ENCODE measurements around the gene GIMAP5.

GIMAP5 gene

GRCh38 chr7:150744041-150744656, 6.9 kb downstream of the GIMAP5 start:
- TF ChIP-seq GATA3 (IDR thresholded peaks at IDR 0.05; ENCODE audit: low read depth, low read length): no peak
- TF ChIP-seq GATA2 (IDR thresholded peaks at IDR 0.05; ENCODE audit: low read depth, low read length): no peak

- TF ChIP-seq GATA2 (IDR thresholded peaks at IDR 0.05; ENCODE audit: low read depth, low read length) (no peak), GATA3 (IDR thresholded peaks at IDR 0.05; ENCODE audit: low read depth, low read length) (no peak)
Measured at GRCh38 chr7:150745086-150745485, 7.9 kb downstream of the GIMAP5 start.

GRCh38 chr7:150745876-150746275, 8.7 kb downstream of the GIMAP5 start:
- TF ChIP-seq GATA2 (IDR thresholded peaks at IDR 0.05; ENCODE audit: low read depth, low read length) (no peak), GATA3 (IDR thresholded peaks at IDR 0.05; ENCODE audit: low read depth, low read length) (no peak)

- no peak for TF ChIP-seq GATA2 (IDR thresholded peaks at IDR 0.05; ENCODE audit: low read depth, low read length)
- no peak for TF ChIP-seq GATA3 (IDR thresholded peaks at IDR 0.05; ENCODE audit: low read depth, low read length)
Measured at GRCh38 chr7:150746921-150747320, 9.7 kb downstream of the GIMAP5 start.

- no peak for TF ChIP-seq GATA2 (IDR thresholded peaks at IDR 0.05; ENCODE audit: low read depth, low read length)
- TF ChIP-seq GATA3 (IDR thresholded peaks at IDR 0.05; ENCODE audit: low read depth, low read length): no peak
Measured at GRCh38 chr7:150748376-150748775, 11.2 kb downstream of the GIMAP5 start.

GRCh38 chr7:150751702-150752101, 14.5 kb downstream of the GIMAP5 start:
- TF ChIP-seq GATA2 (IDR thresholded peaks at IDR 0.05; ENCODE audit: low read depth, low read length) (no peak), GATA3 (IDR thresholded peaks at IDR 0.05; ENCODE audit: low read depth, low read length) (no peak)

GRCh38 chr7:150753239-150753638, 16.0 kb downstream of the GIMAP5 start:
- no peak for TF ChIP-seq GATA3 (IDR thresholded peaks at IDR 0.05; ENCODE audit: low read depth, low read length)
- no peak for TF ChIP-seq GATA2 (IDR thresholded peaks at IDR 0.05; ENCODE audit: low read depth, low read length)

GRCh38 chr7:150753826-150754603, 16.8 kb downstream of the GIMAP5 start:
- TF ChIP-seq GATA2 (IDR thresholded peaks at IDR 0.05; ENCODE audit: low read depth, low read length) (no peak), GATA3 (IDR thresholded peaks at IDR 0.05; ENCODE audit: low read depth, low read length) (no peak)

- TF ChIP-seq GATA2 (IDR thresholded peaks at IDR 0.05; ENCODE audit: low read depth, low read length) (no peak), GATA3 (IDR thresholded peaks at IDR 0.05; ENCODE audit: low read depth, low read length) (no peak)
Measured at GRCh38 chr7:150754951-150755350, 17.7 kb downstream of the GIMAP5 start.

GRCh38 chr7:150755473-150756099, 18.4 kb downstream of the GIMAP5 start:
- TF ChIP-seq GATA2 (IDR thresholded peaks at IDR 0.05; ENCODE audit: low read depth, low read length): no peak
- TF ChIP-seq GATA3 (IDR thresholded peaks at IDR 0.05; ENCODE audit: low read depth, low read length): no peak

- TF ChIP-seq GATA2 (IDR thresholded peaks at IDR 0.05; ENCODE audit: low read depth, low read length) (no peak), GATA3 (IDR thresholded peaks at IDR 0.05; ENCODE audit: low read depth, low read length) (no peak)
Measured at GRCh38 chr7:150756166-150756565, 18.9 kb downstream of the GIMAP5 start.

- TF ChIP-seq GATA2 (IDR thresholded peaks at IDR 0.05; ENCODE audit: low read depth, low read length) (no peak), GATA3 (IDR thresholded peaks at IDR 0.05; ENCODE audit: low read depth, low read length) (no peak)
Measured at GRCh38 chr7:150756858-150757257, 19.6 kb downstream of the GIMAP5 start.

GRCh38 chr7:150759479-150759878, 22.3 kb downstream of the GIMAP5 start:
- no peak for TF ChIP-seq GATA2 (IDR thresholded peaks at IDR 0.05; ENCODE audit: low read depth, low read length)
- no peak for TF ChIP-seq GATA3 (IDR thresholded peaks at IDR 0.05; ENCODE audit: low read depth, low read length)

GRCh38 chr7:150766334-150766709, 29.1 kb downstream of the GIMAP5 start:
- TF ChIP-seq GATA3 (IDR thresholded peaks at IDR 0.05; ENCODE audit: low read depth, low read length): no peak
- TF ChIP-seq GATA2 (IDR thresholded peaks at IDR 0.05; ENCODE audit: low read depth, low read length): no peak

GRCh38 chr7:150769768-150770167, 32.5 kb downstream of the GIMAP5 start:
- TF ChIP-seq GATA2 (IDR thresholded peaks at IDR 0.05; ENCODE audit: low read depth, low read length): no peak

All from SH-SY5Y (cell line).